Subcutaneous abdominal adipose tissue (tissue), 5 donors: Measurements from ENCODE around the gene TSKS.
A peak's percentile ranks its signal among the peaks of the same experiment; 100 is the strongest.

Experiments used
- H3K27ac ChIP-seq: one replicate; pipeline ENCODE4 v1.7.0; 2013; ENCODE audit warnings: low read depth, mild to moderate bottlenecking, inconsistent platforms, low read length, moderate library complexity
- H3K27me3 ChIP-seq, 5 donors: one replicate each; pipeline ENCODE4 v1.7.0; 2013; ENCODE audit warnings: low read length in 5 of 5, inconsistent platforms in 1 of 5; ENCODE audit not compliant: control insufficient read depth in 5 of 5, insufficient read depth in 4 of 5
- H3K36me3 ChIP-seq, 5 donors: one replicate each; pipeline ENCODE4 v1.7.0; 2013; ENCODE audit warnings: low read length in 5 of 5; ENCODE audit not compliant: control insufficient read depth in 5 of 5, insufficient read depth in 5 of 5
- H3K4me1 ChIP-seq, 5 donors: one replicate each; pipeline ENCODE4 v1.7.0; 2013; ENCODE audit warnings: low read length in 5 of 5, mild to moderate bottlenecking in 3 of 5, moderate library complexity in 1 of 5; ENCODE audit not compliant: control insufficient read depth in 5 of 5, insufficient read depth in 5 of 5
- H3K4me3 ChIP-seq, 5 donors: one replicate each; pipeline ENCODE4 v1.7.0; 2013; ENCODE audit warnings: low read length in 5 of 5, low read depth in 1 of 5
- H3K9ac ChIP-seq, 5 donors: one replicate each; pipeline ENCODE4 v1.7.0; 2013; ENCODE audit warnings: low read length in 5 of 5, mild to moderate bottlenecking in 4 of 5, moderate library complexity in 3 of 5
- H3K9me3 ChIP-seq, 5 donors: one replicate each; pipeline ENCODE4 v1.7.0; 2013; ENCODE audit warnings: low read length in 5 of 5; ENCODE audit not compliant: control insufficient read depth in 5 of 5
- donor health status: healthy.
- donor health status: healthy.
- donor health status: healthy.
- donor health status: healthy.
- donor health status: healthy.

TSKS gene

DNA sequence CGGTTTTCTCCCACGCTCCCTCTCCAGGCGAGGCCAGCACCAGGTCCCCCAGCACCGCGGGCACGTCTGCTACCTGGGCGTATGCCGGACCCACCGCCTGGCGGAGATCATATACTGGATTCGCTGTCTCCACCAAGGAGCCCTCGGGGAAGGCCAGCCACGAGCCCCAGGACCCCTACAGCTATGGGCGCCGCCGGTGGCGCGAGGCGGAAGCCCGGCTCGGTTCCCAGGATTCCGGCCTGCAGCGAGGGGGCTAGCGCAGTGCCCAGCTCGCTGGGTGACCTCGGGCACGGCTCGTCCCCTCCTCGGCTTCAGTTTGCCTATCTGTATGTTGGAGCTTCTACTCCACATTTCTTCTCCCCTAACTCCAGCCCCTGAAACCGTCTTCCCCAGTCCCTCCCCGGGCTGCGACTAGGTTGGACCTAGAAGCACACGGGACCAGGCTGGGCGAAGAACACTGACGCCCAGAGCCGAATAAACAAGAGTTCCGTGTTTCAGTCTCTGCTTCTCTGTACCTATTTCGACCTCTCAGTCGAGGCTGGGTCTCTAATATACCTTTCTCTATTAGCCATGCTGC, 72.9 kb downstream of the TSKS start:
- Histone ChIP-seq H3K9me3 (no peaks in the 10 kb centered on the region), H3K9ac (peak overlapping the region in 3 of 5 donors; percentile 27 to 68 (median 50)), H3K4me1 (peaks cover 6 to 58% (median 40%) of the 10 kb centered on the region in 5 donors), H3K27ac (peak overlapping the region; percentile 30), H3K4me3 (peak overlapping the region; percentile 43 to 75 (median 66)), H3K36me3 (peaks cover 0 to 27% (median 20%) of the 10 kb centered on the region in 5 donors), H3K27me3 (peaks cover 10 to 33% (median 21%) of the 10 kb centered on the region in 5 donors)
